Stomach smooth muscle (tissue), 2 donors: ENCODE results near the gene FAF1.

ENCODE experiments used
- H3K27ac ChIP-seq: one replicate; pipeline ENCODE4 v1.7.0; 2013; ENCODE audit warnings: mild to moderate bottlenecking, low read length, inconsistent platforms
- H3K27me3 ChIP-seq, 2 donors: one replicate each; pipeline ENCODE4 v1.7.0; 2013; ENCODE audit warnings: low read length in 2 of 2; ENCODE audit not compliant: insufficient read depth in 2 of 2, control insufficient read depth in 1 of 2
- H3K36me3 ChIP-seq, 2 donors: one replicate each; pipeline ENCODE4 v1.7.0; 2013; ENCODE audit warnings: low read length in 2 of 2; ENCODE audit not compliant: control insufficient read depth in 2 of 2, insufficient read depth in 2 of 2
- H3K4me1 ChIP-seq: one replicate; pipeline ENCODE4 v1.7.0; 2013; ENCODE audit warnings: low read length; ENCODE audit not compliant: control insufficient read depth, insufficient read depth
- H3K4me3 ChIP-seq, 2 donors: one replicate each; pipeline ENCODE4 v1.7.0; 2013; ENCODE audit warnings: low read length in 2 of 2
- H3K9ac ChIP-seq, 2 donors: one replicate each; pipeline ENCODE4 v1.7.0; 2013; ENCODE audit warnings: low read length in 2 of 2, mild to moderate bottlenecking in 1 of 2
- H3K9me3 ChIP-seq, 2 donors: one replicate each; pipeline ENCODE4 v1.7.0; 2013; ENCODE audit warnings: low read length in 2 of 2; ENCODE audit not compliant: control insufficient read depth in 2 of 2
- donor health status: healthy.
- donor health status: Pancreatic carcinoma.

Gene FAF1

DNA sequence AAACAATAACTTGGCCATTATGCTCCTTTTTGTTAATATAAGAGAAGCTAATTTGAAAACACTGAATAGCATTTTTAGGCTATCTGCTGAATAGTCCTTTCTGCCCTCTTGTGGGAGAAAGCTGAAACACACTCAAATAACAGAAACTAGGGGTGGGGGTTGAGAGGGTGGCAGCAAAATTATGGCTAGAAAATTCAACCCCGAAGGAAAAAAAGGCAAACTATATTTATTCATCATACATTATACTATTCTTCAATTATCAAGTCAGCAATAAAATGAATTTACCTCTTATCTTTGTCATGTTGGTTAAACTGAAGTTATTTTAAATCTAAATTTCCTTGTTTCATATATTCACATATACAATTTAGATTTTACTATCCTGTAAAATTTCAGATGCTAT, 255.9 kb downstream of the FAF1 start:
- no peak overlapping the region for H3K9ac ChIP-seq

DNA sequence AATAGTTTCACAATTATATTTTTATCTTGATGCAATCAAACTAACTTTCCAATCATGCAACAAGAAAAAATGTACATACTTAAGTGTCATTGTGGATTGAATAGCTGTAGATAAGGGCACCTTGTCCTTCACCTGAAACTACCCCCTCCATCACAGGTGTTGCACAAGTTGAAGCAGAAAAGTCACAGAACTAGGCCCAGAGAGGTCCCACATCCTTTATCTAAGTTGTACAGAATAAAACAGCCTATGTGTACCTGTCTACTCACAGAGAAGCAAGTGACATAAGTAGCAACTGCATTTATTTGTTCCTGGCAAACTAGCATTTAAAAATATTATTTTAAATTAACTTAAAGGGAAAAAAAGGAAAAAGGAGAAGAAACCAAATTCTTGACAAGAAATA, 256.8 kb downstream of the FAF1 start:
- Histone ChIP-seq H3K36me3 (no peaks in the 10 kb centered on the region), H3K9ac (no peak overlapping the region), H3K4me3 (no peak overlapping the region), H3K9me3 (no peaks in the 10 kb centered on the region), H3K27me3 (no peaks in the 10 kb centered on the region), H3K27ac (no peak overlapping the region), H3K4me1 (no peaks in the 10 kb centered on the region)

More for the DNA sequence above, 255.9 kb downstream of the FAF1 start:
- H3K4me3 ChIP-seq = no peak overlapping the region
- H3K27me3 ChIP-seq = no peaks in the 10 kb centered on the region
- H3K4me1 ChIP-seq = no peaks in the 10 kb centered on the region
- no peaks in the 10 kb centered on the region for H3K36me3 ChIP-seq
- H3K9me3 ChIP-seq = no peaks in the 10 kb centered on the region
- no peak overlapping the region for H3K27ac ChIP-seq

- H3K4me1 ChIP-seq = no peaks in the 10 kb centered on the region
- no peaks in the 10 kb centered on the region for H3K9me3 ChIP-seq
- H3K27ac ChIP-seq = no peak overlapping the region
- no peak overlapping the region for H3K4me3 ChIP-seq
- H3K36me3 ChIP-seq = no peaks in the 10 kb centered on the region
- no peak overlapping the region for H3K9ac ChIP-seq
- H3K27me3 ChIP-seq = no peaks in the 10 kb centered on the region
Measured at GRCh38 chr1:50702395-50702794, 257.7 kb downstream of the FAF1 start.

GRCh38 chr1:50701706-50702317, 258.3 kb downstream of the FAF1 start:
- no peaks in the 10 kb centered on the region for H3K36me3 ChIP-seq
- H3K27ac ChIP-seq = no peak overlapping the region
- no peak overlapping the region for H3K9ac ChIP-seq
- H3K4me3 ChIP-seq = no peak overlapping the region
- H3K27me3 ChIP-seq = no peaks in the 10 kb centered on the region
- H3K9me3 ChIP-seq = no peaks in the 10 kb centered on the region
- no peaks in the 10 kb centered on the region for H3K4me1 ChIP-seq

DNA sequence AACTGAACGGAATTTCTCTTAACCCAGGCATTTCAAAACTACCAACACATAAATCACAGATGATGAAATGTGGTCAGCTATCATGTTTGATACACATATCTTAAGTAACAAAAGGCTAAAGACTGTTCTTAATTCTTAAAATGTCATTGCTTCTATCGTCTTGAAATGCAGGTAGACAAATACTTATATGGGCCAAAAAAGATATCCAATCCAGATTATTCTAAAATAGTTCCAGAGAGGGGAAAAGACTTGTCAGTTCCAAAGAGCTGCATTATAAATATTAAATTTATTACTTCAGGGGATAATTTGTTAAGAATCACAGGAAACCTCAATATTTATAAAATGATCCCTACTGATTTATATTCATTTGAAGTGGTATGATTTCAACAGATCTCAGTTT, 259.4 kb downstream of the FAF1 start:
- Histone ChIP-seq H3K27me3 (no peaks in the 10 kb centered on the region), H3K9ac (no peak overlapping the region), H3K9me3 (no peaks in the 10 kb centered on the region), H3K4me3 (no peak overlapping the region), H3K4me1 (no peaks in the 10 kb centered on the region), H3K36me3 (no peaks in the 10 kb centered on the region), H3K27ac (no peak overlapping the region)

DNA sequence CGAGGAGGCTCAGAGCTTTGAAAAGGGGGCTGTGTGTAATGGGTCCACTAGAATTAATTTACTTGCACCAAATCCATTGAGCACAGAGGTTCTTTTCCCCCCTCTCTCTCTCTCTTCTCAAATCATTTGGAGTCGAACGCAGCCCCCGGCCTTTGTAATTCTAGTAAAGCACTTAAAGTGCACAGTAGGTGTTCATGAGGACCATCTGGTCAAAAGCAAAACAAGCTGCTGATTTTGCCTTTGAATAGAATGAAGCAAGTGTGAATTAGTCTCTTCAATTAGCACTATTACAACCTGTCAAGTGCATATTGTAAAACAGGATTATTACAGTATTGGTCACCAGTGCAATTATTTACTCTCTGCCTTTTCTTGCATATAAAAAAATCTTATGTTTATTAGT, 259.9 kb downstream of the FAF1 start:
- H3K27ac ChIP-seq = no peak overlapping the region
- H3K4me1 ChIP-seq = no peaks in the 10 kb centered on the region
- H3K4me3 ChIP-seq = no peak overlapping the region
- H3K27me3 ChIP-seq = no peaks in the 10 kb centered on the region
- no peaks in the 10 kb centered on the region for H3K36me3 ChIP-seq
- no peak overlapping the region for H3K9ac ChIP-seq
- H3K9me3 ChIP-seq = no peaks in the 10 kb centered on the region

- no peaks in the 10 kb centered on the region for H3K36me3 ChIP-seq
- H3K4me1 ChIP-seq = no peaks in the 10 kb centered on the region
- no peak overlapping the region for H3K9ac ChIP-seq
- H3K9me3 ChIP-seq = no peaks in the 10 kb centered on the region
- H3K4me3 ChIP-seq = no peak overlapping the region
- no peaks in the 10 kb centered on the region for H3K27me3 ChIP-seq
- no peak overlapping the region for H3K27ac ChIP-seq
Measured at GRCh38 chr1:50699795-50700194, 260.3 kb downstream of the FAF1 start.

DNA sequence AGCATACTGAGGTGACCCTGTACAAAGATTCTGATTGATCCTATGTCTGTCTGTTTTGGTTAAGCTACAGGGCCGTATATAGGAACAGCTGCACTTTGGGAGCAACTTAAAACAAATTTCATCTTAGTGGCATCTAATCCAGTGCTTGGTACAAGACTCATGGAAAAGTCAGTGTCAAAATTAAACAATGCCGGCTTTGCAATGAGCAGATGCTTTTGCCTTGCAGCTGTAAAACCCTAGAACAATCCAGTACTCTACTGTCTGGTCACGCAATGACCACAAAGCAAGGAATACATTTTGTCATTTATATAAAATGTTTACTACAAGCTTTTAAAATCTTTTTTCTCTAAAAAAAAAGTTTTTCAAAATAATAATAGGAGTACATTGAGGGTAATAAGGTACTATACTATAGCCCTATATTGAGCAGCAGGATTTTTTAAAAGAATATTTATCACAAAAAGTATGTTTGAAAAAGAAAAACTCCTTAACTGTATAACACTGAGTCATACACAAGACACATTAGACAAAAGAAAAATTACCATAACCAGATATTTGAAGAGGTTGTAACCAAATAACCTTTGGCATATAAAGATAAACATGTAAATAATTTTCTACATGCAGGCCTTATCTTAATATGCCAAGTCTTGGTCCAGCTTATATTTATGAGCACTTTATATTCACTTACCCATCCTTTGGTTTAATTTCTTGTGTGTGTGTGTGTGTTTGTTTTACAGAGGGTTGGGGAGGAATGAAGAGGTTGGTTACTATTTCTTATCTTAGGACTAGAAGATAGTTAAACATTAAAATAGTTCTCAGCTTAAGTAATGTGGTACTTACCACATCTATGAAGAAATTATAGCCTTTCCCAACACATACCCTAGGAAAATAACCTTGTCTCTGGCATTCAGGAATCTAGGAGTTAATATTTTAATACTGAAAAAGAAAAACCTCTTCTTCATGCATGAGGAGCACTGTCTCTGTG, 262.3 kb downstream of the FAF1 start:
- Histone ChIP-seq H3K27me3 (no peaks in the 10 kb centered on the region), H3K4me3 (no peak overlapping the region), H3K9ac (no peak overlapping the region), H3K4me1 (no peaks in the 10 kb centered on the region), H3K36me3 (no peaks in the 10 kb centered on the region), H3K9me3 (no peaks in the 10 kb centered on the region), H3K27ac (no peak overlapping the region)

DNA sequence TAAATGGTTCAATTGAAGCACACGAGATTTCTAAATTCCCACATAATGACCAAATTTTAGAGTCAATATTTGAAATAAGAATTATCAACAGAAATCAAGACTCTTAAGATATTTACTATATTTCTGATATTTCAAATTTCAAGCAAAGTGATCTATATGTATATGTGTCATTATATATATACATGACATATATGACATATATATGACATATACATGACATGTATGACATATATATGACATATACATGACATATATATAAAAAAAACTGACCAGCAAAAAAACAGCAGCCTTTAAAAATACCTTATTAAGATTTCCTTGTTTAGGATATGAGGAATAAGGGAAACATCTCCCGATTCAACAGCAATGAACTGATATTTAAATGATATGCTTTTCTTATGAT, 266.2 kb downstream of the FAF1 start:
- H3K4me1 ChIP-seq = no peaks in the 10 kb centered on the region
- H3K27me3 ChIP-seq = no peaks in the 10 kb centered on the region
- no peak overlapping the region for H3K27ac ChIP-seq
- H3K9ac ChIP-seq = no peak overlapping the region
- no peaks in the 10 kb centered on the region for H3K9me3 ChIP-seq
- no peak overlapping the region for H3K4me3 ChIP-seq
- no peaks in the 10 kb centered on the region for H3K36me3 ChIP-seq

GRCh38 chr1:50684185-50684584, 275.9 kb downstream of the FAF1 start:
- H3K36me3 ChIP-seq = peaks cover 0 to 2% of the 10 kb centered on the region in 2 donors
- H3K4me1 ChIP-seq = no peaks in the 10 kb centered on the region
- no peak overlapping the region for H3K9ac ChIP-seq
- no peak overlapping the region for H3K4me3 ChIP-seq
- H3K27me3 ChIP-seq = no peaks in the 10 kb centered on the region
- no peaks in the 10 kb centered on the region for H3K9me3 ChIP-seq
- no peak overlapping the region for H3K27ac ChIP-seq

GRCh38 chr1:50681931-50682330, 278.1 kb downstream of the FAF1 start:
- Histone ChIP-seq H3K27me3 (no peaks in the 10 kb centered on the region), H3K4me1 (no peaks in the 10 kb centered on the region), H3K36me3 (peaks cover 0 to 2% of the 10 kb centered on the region in 2 donors), H3K9ac (no peak overlapping the region), H3K9me3 (no peaks in the 10 kb centered on the region), H3K4me3 (no peak overlapping the region), H3K27ac (no peak overlapping the region)
